ENCODE data around the gene LTBP2. TPM values are rescaled to one million over a fixed set of nuclear protein-coding genes. Genes with fewer than 3 reads are reported as not detected.

LTBP2 gene
- total RNA-seq, 3 donors from 2014 or later (not counting 1 experiment from before 2014, with no cell fraction given) = 2.1 to 3.7 (median 3.0) TPM

DNA sequence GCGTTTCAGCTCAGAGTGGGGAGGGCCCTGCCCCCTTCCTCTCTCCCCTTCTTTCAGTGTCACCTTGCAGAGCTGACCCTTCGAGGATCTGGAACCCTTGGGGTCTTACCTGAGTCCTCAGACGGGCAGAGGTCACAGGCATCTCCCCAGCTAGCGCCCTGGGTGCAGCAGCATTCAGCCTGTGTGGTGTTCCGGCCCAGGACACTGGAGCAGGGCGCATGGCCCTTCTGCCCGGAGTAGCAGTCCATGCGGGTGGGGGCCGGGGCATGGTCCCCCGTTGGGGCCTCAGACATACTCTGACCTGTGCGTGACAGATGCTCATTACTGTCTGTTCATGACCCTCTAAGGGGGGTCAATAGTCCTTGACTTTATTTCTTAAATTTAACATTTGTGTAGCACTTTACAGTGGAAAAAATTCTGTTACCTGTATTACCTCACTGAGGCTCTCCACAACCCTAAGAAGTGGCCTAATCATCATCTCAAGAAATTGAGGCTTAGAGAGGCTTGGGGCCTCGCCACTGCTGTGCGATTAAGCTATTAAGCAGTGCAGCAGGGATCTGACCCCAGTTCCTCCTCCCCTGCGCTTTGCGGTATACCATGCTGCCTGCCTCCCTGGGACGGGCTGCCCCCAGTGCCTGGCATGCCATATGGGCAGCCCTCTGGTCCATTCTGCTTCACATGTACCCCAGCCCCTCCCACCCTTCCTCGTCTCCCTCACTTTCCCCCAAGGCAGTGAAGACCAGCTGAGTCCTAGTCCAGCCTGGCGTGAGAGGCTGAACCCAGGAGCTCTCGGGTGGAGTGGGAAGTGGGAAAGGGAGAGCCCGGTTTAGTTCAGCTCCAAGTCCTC is 106.9 kb downstream of the LTBP2 start:
- no peak overlapping the region for H3K4me3 ChIP-seq (ENCODE audit: low read length)
- ATAC-seq (no peak), DNase-seq (no peak)
- Mint-ChIP-seq H3K36me3 (no peaks in the 10 kb centered on the region), H3K9me3 (no peaks in the 10 kb centered on the region), H3K27me3 (ENCODE audit: low read depth in 2 of 2) (no peaks in the 10 kb centered on the region), H3K4me3 (no peak overlapping the region), H3K27ac (no peak overlapping the region), H3K4me1 (peaks cover 0 to 8% of the 10 kb centered on the region in 2 donors)
- intact Hi-C loops (cut with micrococcal nuclease) = no loop called here
- no peaks in the 10 kb centered on the region for H3K4me1 ChIP-seq (ENCODE audit: control insufficient read depth, insufficient read depth, low read length)
- no peaks in the 10 kb centered on the region for H3K36me3 ChIP-seq (ENCODE audit: control insufficient read depth, insufficient read depth, low read length)
- TF ChIP-seq, protein P1, sequence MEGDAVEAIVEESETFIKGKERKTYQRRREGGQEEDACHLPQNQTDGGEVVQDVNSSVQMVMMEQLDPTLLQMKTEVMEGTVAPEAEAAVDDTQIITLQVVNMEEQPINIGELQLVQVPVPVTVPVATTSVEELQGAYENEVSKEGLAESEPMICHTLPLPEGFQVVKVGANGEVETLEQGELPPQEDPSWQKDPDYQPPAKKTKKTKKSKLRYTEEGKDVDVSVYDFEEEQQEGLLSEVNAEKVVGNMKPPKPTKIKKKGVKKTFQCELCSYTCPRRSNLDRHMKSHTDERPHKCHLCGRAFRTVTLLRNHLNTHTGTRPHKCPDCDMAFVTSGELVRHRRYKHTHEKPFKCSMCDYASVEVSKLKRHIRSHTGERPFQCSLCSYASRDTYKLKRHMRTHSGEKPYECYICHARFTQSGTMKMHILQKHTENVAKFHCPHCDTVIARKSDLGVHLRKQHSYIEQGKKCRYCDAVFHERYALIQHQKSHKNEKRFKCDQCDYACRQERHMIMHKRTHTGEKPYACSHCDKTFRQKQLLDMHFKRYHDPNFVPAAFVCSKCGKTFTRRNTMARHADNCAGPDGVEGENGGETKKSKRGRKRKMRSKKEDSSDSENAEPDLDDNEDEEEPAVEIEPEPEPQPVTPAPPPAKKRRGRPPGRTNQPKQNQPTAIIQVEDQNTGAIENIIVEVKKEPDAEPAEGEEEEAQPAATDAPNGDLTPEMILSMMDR (IDR thresholded peaks at IDR 0.05) = no peak
- no peaks in the 10 kb centered on the region for H3K27me3 ChIP-seq (ENCODE audit: control insufficient read depth, insufficient read depth, low read length)
- WGBS (ENCODE audit: insufficient coverage) = 91% methylated on average over 20 of the region's 20 CpGs
- no peaks in the 10 kb centered on the region for H3K9me3 ChIP-seq (ENCODE audit: control insufficient read depth, insufficient read depth, low read length)
- no peak overlapping the region for H3K27ac ChIP-seq (ENCODE audit: low read length)

DNA sequence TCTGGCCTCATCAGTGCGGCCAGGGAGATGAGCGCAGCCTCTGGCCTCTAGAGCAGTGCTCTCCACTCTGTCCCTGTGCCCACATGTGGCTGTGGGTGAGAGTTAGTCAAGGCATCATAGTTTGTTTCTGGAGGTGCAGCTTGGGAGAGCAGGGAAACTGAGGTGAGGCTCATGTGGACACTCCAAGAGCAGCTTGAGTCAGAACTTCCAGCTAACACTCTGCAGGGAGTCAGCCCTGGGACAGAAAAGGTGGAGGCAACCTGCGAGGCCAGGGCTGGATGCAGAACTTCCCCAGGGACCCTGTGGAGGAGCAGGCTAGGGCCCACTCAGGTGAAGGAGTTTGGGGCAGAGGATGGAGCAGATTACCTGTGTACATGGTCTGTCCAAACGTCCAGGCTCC is 107.6 kb downstream of the LTBP2 start:
- no peaks in the 10 kb centered on the region for H3K27me3 ChIP-seq (ENCODE audit: control insufficient read depth, insufficient read depth, low read length)
- intact Hi-C loops (cut with micrococcal nuclease) = no loop called here
- WGBS (ENCODE audit: insufficient coverage) = 90% methylated on average over 4 of the region's 4 CpGs
- ATAC-seq (no peak), DNase-seq (no peak)
- no peak overlapping the region for H3K4me3 ChIP-seq (ENCODE audit: low read length)
- Mint-ChIP-seq H3K4me3 (no peak overlapping the region), H3K27me3 (ENCODE audit: low read depth in 2 of 2) (no peaks in the 10 kb centered on the region), H3K27ac (no peak overlapping the region), H3K36me3 (no peaks in the 10 kb centered on the region), H3K9me3 (no peaks in the 10 kb centered on the region), H3K4me1 (peaks cover 0 to 8% of the 10 kb centered on the region in 2 donors)
- H3K27ac ChIP-seq (ENCODE audit: low read length) = no peak overlapping the region
- TF ChIP-seq, protein P1 (IDR thresholded peaks at IDR 0.05) = no peak
- H3K4me1 ChIP-seq (ENCODE audit: control insufficient read depth, insufficient read depth, low read length) = no peaks in the 10 kb centered on the region
- no peaks in the 10 kb centered on the region for H3K36me3 ChIP-seq (ENCODE audit: control insufficient read depth, insufficient read depth, low read length)
- H3K9me3 ChIP-seq (ENCODE audit: control insufficient read depth, insufficient read depth, low read length) = no peaks in the 10 kb centered on the region

DNA sequence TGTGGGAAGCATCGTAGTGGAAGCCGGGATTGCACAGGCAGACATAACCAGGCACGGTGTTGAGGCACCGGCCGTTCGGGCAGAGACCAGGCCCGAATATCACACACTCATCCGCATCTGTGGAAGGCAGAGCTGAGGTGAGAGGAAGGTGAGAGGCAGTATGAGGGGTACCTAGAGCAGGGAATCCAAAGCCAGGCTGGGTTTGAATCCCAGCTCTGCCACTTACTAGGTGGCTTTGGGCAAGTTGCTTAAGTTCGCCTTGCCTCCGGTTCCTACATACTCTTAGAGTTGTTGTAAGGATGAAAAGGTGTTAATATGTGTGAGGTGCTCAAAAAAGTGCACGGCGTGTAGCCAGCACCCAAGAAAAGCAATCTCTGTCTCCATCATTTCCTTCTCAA is 108.1 kb downstream of the LTBP2 start:
- no peak overlapping the region for H3K27ac Mint-ChIP-seq
- ATAC-seq (no peak), DNase-seq (no peak)
- peaks cover 0 to 8% of the 10 kb centered on the region in 2 donors for H3K4me1 Mint-ChIP-seq
- TF ChIP-seq, protein P1 (IDR thresholded peaks at IDR 0.05) = no peak
- intact Hi-C loops (cut with micrococcal nuclease) = no loop called here
- 95% methylated on average over 12 of the region's 12 CpGs for WGBS (ENCODE audit: insufficient coverage)
- H3K9me3 Mint-ChIP-seq = no peaks in the 10 kb centered on the region
- no peak overlapping the region for H3K4me3 Mint-ChIP-seq
- H3K27ac ChIP-seq (ENCODE audit: low read length) = no peak overlapping the region
- no peak overlapping the region for H3K4me3 ChIP-seq (ENCODE audit: low read length)
- no peaks in the 10 kb centered on the region for H3K27me3 Mint-ChIP-seq (ENCODE audit: low read depth in 2 of 2)
- H3K9me3 ChIP-seq (ENCODE audit: control insufficient read depth, insufficient read depth, low read length) = no peaks in the 10 kb centered on the region
- no peaks in the 10 kb centered on the region for H3K36me3 Mint-ChIP-seq
- H3K36me3 ChIP-seq (ENCODE audit: control insufficient read depth, insufficient read depth, low read length) = no peaks in the 10 kb centered on the region
- no peaks in the 10 kb centered on the region for H3K4me1 ChIP-seq (ENCODE audit: control insufficient read depth, insufficient read depth, low read length)
- no peaks in the 10 kb centered on the region for H3K27me3 ChIP-seq (ENCODE audit: control insufficient read depth, insufficient read depth, low read length)
